Spinal cord (tissue), 10 donors: ENCODE measurements around the gene CXCL12. TPM values are rescaled to one million over a fixed set of nuclear protein-coding genes. Genes with fewer than 3 reads are reported as not detected.

ENCODE experiments used
- DNase-seq, 6 donors: peaks; one replicate each; pipeline versions ENCODE4 v3.0.0 to v3.0.0-alpha.2; 2013 to 2015; ENCODE audit warnings: low spot score in 6 of 6, low read depth in 4 of 6
- H3K27ac ChIP-seq: one replicate; pipeline ENCODE4 v1.5.1; 2013; ENCODE audit warnings: low read depth, low read length, control low read depth
- H3K27me3 ChIP-seq: one replicate; pipeline ENCODE4 v1.6.1; 2013; ENCODE audit warnings: low read length; ENCODE audit not compliant: control insufficient read depth, insufficient read depth
- H3K36me3 ChIP-seq: one replicate; pipeline ENCODE4 v1.6.1; 2013; ENCODE audit warnings: low read length; ENCODE audit not compliant: control insufficient read depth, insufficient read depth
- H3K4me1 ChIP-seq: one replicate; pipeline ENCODE4 v1.6.1; 2013; ENCODE audit warnings: low read length; ENCODE audit not compliant: control insufficient read depth, insufficient read depth
- H3K4me3 ChIP-seq: one replicate; pipeline ENCODE4 v1.5.1; 2013; ENCODE audit warnings: low read depth, low read length, control low read depth
- H3K9me3 ChIP-seq: one replicate; pipeline ENCODE4 v1.6.1; 2013; ENCODE audit warnings: low read length; ENCODE audit not compliant: control insufficient read depth, insufficient read depth
- WGBS: methylation state at CpG from one replicate; pipeline ENCODE4 v1.1.5; 2013; ENCODE audit warnings: missing lambda C conversion rate; ENCODE audit not compliant: insufficient coverage; 5-methylcytosine and 5-hydroxymethylcytosine counted together
- polyA plus RNA-seq, 2 donors: library from polyadenylated mRNA; unstranded; fragments of 120-200 nt; gene quantifications; one replicate each; pipeline ENCODE4 v1.2.1, GENCODE V29; 2013; ENCODE audit not compliant: insufficient read length in 2 of 2
- total RNA-seq, 2 donors: library from RNA; depleted of rRNA in 1 of 2; stranded (reverse); fragments of 120-200 nt in 1 of 2; fragments of >200 nt in 1 of 2; gene quantifications; one replicate each; pipeline versions ENCODE4 v1.2.3 to v1.2.4, GENCODE V29; 2013 to 2014
- donor health status: healthy.

CXCL12 gene
- total and polyA plus RNA-seq, 4 donors, result 90.1 to 152 (median 104) TPM

DNA sequence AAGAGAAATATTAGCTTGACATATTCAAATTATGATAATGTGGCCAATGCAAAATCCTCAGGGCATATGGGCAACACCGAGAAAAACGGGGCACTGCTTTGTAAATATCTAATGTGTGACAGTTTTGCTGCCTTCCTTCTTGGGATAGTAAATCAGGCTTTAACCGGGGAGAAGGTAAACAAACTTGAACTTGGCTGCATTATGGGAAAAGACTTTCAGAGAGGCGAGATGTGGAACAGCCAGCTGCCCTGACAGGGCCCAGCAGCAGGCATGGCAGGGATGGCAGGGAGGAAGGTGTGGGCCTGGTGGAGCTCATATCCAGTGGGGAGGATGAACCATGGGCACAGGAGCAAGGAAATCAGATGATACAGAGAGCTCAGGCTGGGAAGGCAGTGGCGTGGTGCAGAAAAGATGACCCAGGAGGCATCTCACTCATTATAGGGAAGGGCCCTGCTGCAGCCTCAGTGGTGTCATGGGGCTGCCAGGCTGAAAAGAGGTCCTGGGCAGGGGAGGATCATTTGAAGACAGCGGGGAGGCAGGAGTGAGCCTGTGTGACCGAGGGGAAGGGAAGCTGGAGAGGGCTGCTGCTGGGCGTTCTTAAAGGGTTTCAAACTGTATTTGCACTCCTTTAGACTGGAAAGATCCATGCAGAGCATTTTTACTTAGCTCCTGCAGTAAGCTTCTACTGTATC lies 26.7 kb downstream of the CXCL12 start:
- Histone ChIP-seq H3K27me3 (no peaks in the 10 kb centered on the region), H3K4me3 (no peak overlapping the region), H3K4me1 (peaks cover 19% of the 10 kb centered on the region), H3K9me3 (no peaks in the 10 kb centered on the region), H3K36me3 (no peaks in the 10 kb centered on the region), H3K27ac (no peak overlapping the region)
- no peak for DNase-seq
- WGBS, result 52% methylated on average over 8 of the region's 8 CpGs

DNA sequence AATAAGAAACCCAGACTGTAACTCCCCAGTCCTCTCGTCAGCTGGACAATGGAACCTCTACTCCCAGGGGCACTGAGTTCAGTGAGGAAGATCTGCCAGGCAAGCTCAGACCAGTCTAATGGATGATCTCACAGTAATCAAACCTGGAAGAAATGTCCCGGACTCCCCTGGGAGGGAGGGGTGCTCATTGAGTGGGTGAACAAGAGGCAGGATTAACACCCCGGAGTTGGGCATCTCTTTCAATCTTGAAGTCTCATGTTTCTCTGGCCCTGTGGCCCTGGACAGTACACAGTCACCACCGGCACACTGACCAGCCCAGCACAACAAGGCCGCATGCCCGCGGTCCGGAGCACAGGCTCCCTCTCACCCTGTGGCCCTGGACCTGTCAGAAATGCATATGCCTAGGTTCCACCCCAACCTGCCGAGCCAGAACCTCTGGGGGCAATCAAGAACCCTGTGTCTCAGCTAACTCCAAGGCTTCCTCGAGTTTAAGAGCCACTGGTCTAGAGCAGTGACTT lies 27.8 kb downstream of the CXCL12 start:
- Histone ChIP-seq H3K9me3 (no peaks in the 10 kb centered on the region), H3K36me3 (no peaks in the 10 kb centered on the region), H3K4me1 (peaks cover 19% of the 10 kb centered on the region), H3K27me3 (no peaks in the 10 kb centered on the region), H3K4me3 (no peak overlapping the region), H3K27ac (no peak overlapping the region)
- no peak for DNase-seq
- 89% methylated on average over 9 of the region's 10 CpGs for WGBS

DNA sequence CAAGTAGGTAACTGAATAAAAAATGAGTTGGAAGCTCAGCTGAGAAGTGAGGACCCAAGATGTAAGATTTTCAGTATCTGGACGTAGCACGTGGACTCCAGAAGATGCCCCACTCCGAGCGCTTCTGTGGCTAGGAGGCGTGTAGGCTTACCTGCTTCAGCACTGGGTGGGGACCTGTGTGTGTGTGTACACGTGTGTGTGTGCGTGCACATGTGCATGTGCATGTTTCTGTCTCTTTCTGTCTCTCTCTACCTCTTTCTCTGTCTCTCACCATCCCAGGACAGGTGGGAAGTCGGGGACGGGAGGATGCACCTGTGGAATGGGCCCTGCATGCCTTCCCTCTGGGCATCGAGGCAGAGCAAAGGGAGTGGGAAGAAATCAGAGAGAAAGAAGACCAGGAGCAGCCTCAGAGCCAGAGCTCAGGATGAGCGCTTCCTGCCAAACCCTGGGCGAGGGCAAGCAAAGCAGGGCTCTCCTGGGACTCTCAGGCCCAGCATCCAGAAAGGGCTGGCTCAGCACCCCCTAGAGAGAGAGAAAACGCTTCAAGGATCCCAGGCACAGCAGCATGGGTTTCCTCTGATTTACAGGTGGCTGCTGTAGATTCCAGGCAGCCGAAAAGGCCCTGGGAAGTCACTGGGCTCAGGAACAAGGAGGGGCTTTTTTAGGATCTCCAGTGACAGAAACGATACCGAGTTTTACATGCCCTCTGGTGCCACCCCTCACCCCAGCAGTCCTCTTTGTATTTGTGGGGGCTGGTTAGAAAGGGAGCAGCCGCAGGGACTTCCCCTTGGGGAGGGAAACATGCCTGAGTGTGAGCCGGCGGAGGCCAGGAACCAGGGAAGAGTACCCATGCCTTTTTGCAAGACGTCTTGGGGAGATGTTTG lies 28.5 kb downstream of the CXCL12 start:
- no peak for DNase-seq
- no peaks in the 10 kb centered on the region for H3K27me3 ChIP-seq
- H3K36me3 ChIP-seq, result no peaks in the 10 kb centered on the region
- H3K4me3 ChIP-seq, result no peak overlapping the region
- 82% methylated on average over 14 of the region's 20 CpGs for WGBS
- H3K4me1 ChIP-seq, result peaks cover 19% of the 10 kb centered on the region
- no peak overlapping the region for H3K27ac ChIP-seq
- no peaks in the 10 kb centered on the region for H3K9me3 ChIP-seq

DNA sequence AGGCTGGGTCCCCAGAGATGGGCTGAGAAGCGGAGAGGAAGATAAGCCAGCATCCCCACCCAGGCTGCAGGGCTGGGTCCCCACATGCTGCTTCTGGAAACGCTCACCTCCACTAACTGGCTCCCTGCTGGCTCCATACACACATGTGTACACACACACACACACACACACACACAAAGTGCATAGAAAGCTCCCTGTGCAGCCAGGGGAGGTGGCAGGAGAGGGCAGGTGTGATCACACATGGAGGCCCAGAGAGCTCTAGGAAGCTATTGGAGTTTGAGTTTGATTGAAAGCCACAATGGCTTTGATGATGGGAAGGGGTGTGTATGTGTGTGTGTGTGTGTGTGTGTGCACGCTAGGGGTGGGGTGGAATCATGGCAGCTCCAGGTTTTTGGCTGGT lies 29.3 kb downstream of the CXCL12 start:
- Histone ChIP-seq H3K4me3 (no peak overlapping the region), H3K27me3 (no peaks in the 10 kb centered on the region), H3K36me3 (no peaks in the 10 kb centered on the region), H3K9me3 (no peaks in the 10 kb centered on the region), H3K27ac (no peak overlapping the region), H3K4me1 (peaks cover 19% of the 10 kb centered on the region)
- DNase-seq, result no peak
- WGBS, result 80% methylated on average over 1 of the region's 3 CpGs

DNA sequence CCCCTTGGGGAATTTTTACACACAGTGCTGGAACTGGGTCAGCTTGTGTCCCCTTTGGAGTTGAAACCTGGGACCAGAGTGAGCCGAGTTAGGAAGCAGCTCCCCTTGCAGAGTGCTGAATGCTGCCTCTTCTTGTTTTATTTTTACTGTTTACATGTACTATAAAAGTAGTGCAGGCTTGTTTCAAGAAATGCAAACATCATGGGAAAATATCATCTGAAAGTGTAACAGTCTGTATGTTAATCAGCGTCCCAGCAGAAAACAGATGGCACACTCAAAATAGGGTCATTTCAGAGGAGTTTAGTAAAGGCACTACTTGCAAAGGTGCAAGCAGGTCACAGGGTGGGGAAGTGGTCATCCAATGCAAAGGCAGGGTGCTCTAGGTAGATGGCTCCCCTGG lies 30.1 kb downstream of the CXCL12 start:
- Histone ChIP-seq H3K27me3 (no peaks in the 10 kb centered on the region), H3K36me3 (no peaks in the 10 kb centered on the region), H3K4me1 (peaks cover 19% of the 10 kb centered on the region), H3K27ac (no peak overlapping the region), H3K4me3 (no peak overlapping the region), H3K9me3 (no peaks in the 10 kb centered on the region)
- WGBS, result 76% methylated on average over 2 of the region's 2 CpGs
- DNase-seq, result no peak

DNA sequence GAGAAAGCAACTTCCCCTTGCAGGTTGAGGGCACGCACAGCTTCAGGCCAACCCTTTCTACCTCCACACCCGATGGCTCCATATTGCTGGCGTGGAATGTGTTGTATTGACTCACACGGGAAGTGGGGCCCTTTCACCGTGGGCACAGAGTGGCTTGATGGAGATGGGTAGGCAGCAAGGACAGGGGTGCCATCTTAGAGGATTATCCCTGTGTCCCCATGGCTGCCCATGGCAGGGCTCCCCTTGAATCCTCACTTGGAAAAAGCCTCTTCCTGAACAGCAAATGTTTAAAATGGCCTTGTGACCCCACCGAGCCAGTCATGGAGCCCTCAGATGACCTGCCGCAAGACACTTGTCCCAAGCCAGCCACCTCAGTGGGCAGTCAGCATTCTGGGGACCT lies 31.2 kb downstream of the CXCL12 start:
- no peaks in the 10 kb centered on the region for H3K36me3 ChIP-seq

DNA sequence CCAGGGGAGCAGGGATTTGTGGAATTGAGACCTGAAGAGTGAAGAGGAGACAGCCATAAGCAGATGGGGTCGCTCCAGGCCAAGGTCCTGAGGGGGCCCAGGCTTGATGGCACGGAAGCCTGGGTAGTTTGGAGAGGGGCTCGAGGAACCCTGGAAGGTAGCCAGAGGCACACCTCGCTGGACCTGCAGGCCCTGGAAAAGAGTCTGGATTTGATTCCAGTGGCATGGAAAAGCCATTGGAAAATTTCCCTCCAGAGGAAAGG lies 31.8 kb downstream of the CXCL12 start:
- H3K27ac ChIP-seq, result no peak overlapping the region
- H3K4me3 ChIP-seq, result no peak overlapping the region
- WGBS, result 90% methylated on average over 4 of the region's 4 CpGs
- no peaks in the 10 kb centered on the region for H3K9me3 ChIP-seq
- no peaks in the 10 kb centered on the region for H3K27me3 ChIP-seq
- no peaks in the 10 kb centered on the region for H3K36me3 ChIP-seq
- H3K4me1 ChIP-seq, result peaks cover 15% of the 10 kb centered on the region
- DNase-seq, result no peak

More for the DNA sequence above, 31.2 kb downstream of the CXCL12 start:
- Histone ChIP-seq H3K27me3 (no peaks in the 10 kb centered on the region), H3K4me1 (peaks cover 19% of the 10 kb centered on the region), H3K27ac (no peak overlapping the region), H3K9me3 (no peaks in the 10 kb centered on the region), H3K4me3 (no peak overlapping the region)
- WGBS, result 98% methylated on average over 5 of the region's 7 CpGs
- DNase-seq, result no peak

DNA sequence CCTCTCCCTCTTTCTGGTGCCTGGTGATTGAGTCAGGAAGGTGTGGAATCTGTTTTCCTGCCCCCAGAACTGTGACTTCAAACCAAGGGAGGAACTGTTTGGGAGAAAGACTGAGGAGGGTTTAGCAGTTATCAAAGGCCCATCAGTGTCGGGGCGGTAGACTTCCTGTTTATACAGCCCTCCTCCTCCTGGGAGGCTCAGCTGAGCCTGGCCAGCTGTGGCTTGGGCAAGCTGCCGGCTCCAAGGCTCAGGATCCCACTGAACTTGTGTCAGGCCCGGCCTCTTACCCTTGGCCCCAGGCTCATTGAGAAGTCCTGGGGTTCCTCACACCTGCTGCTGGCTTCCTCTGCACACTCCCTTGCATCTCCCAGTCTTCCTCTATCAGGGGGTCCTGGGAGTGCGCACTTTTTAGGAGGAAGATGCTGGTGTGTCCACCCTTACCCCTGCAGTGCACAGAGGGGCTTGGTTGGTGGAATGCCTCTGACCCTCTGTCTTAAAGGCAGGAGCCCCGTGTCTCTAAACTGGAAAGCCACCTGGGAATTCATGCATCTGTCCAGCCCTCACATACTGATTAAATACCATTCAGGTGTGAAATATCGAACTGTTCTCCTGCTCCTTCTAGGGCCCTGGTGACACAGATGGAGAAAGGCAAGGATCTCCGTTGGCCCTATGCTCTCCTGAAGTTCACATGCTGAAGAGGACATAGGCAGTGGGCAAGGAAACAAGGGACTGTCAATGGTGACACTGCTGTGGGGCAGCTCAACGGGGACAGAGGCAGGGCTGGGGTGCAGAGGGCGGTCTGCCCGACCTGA lies 32.4 kb downstream of the CXCL12 start:
- no peak overlapping the region for H3K4me3 ChIP-seq
- peak in 1 of 6 donors; percentile 29 for DNase-seq
- H3K36me3 ChIP-seq, result no peaks in the 10 kb centered on the region
- H3K4me1 ChIP-seq, result peaks cover 14% of the 10 kb centered on the region
- H3K27me3 ChIP-seq, result no peaks in the 10 kb centered on the region
- no peak overlapping the region for H3K27ac ChIP-seq
- 78% methylated on average over 11 of the region's 11 CpGs for WGBS
- no peaks in the 10 kb centered on the region for H3K9me3 ChIP-seq

DNA sequence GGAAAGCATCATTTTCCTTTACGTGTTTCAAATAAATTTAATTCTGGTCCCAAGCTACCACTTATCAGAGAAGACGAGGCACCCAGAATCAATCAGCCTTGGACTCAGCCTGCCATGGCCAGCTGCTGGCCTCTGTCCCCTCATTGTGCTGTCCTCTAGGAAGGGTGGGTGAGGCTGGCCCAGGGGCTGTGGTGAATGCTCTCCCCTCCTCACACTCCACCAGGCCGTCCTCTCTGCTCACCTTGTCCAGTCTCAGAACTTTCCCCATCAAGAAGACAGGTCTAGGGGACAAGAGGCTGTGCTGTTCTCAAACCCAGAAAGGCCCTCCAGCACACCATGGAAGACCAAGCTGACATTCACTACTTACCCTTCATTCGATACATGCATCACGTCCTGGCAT lies 36.4 kb downstream of the CXCL12 start:
- Histone ChIP-seq H3K4me1 (peaks cover 8% of the 10 kb centered on the region), H3K9me3 (no peaks in the 10 kb centered on the region), H3K27me3 (no peaks in the 10 kb centered on the region), H3K27ac (no peak overlapping the region), H3K4me3 (no peak overlapping the region), H3K36me3 (no peaks in the 10 kb centered on the region)
- no peak for DNase-seq
- WGBS, result 95% methylated on average over 4 of the region's 5 CpGs
